HepG2 (cell line): ENCODE data around the gene ZNF217. TPM values are rescaled to one million over a fixed set of nuclear protein-coding genes. Genes with fewer than 3 reads are reported as not detected.
A peak's percentile ranks its signal among the peaks of the same experiment; 100 is the strongest.

ENCODE experiments used
- CREM ChIP-seq, 2 experiments: sonication (generic) in 1 of 2; formaldehyde crosslinking in 1 of 2; IDR thresholded peaks; 2 replicates each; pipeline versions ENCODE4 v1.4.0 to v1.6.1; 2016 to 2020; ENCODE audit warnings: antibody characterized with exemption in 1 of 2, mild to moderate bottlenecking in 1 of 2, missing genetic modification reagents in 1 of 2
- HNF1A ChIP-seq, 2 experiments: sonication (generic) in 1 of 2; formaldehyde crosslinking in 1 of 2; IDR thresholded peaks; 2 replicates each; pipeline versions ENCODE4 v1.4.0 to v1.6.1; 2016 to 2020; ENCODE audit warnings: borderline replicate concordance in 1 of 2, low read depth in 1 of 2, mild to moderate bottlenecking in 1 of 2, missing genetic modification reagents in 1 of 2
- JUN ChIP-seq: sonication (generic); formaldehyde crosslinking; IDR thresholded peaks from 2 replicates; pipeline ENCODE4 v1.4.0; 2020; ENCODE audit warnings: mild to moderate bottlenecking, missing genetic modification reagents
- KDM6A ChIP-seq: IDR thresholded peaks from 2 replicates; pipeline ENCODE4 v1.6.1; 2016; ENCODE audit warnings: low read depth
- MAFK ChIP-seq, 2 experiments: IDR thresholded peaks in 1 of 2; conservative IDR thresholded peaks in 1 of 2; 2 replicates each; pipeline ENCODE4 v1.6.1; 2011; ENCODE audit warnings: improper control_type of control experiment in 2 of 2, low read length in 2 of 2
- MEIS2 ChIP-seq: sonication (generic); formaldehyde crosslinking; IDR thresholded peaks from 2 replicates; pipeline ENCODE4 v1.9.0; 2021; ENCODE audit warnings: mild to moderate bottlenecking, missing genetic modification reagents
- NFE2 ChIP-seq: sonication (generic); formaldehyde crosslinking; IDR thresholded peaks from 2 replicates; pipeline ENCODE4 v1.4.0; 2020; ENCODE audit warnings: missing genetic modification reagents
- POGK ChIP-seq: sonication (generic); formaldehyde crosslinking; conservative IDR thresholded peaks from 2 replicates; pipeline ENCODE4 v1.8.0; 2022; ENCODE audit warnings: mild to moderate bottlenecking, moderate library complexity, missing genetic modification reagents
- RFX1 ChIP-seq: fragments of 450-650 bp; IDR thresholded peaks from 2 replicates; pipeline ENCODE4 v1.6.1; 2017
- SKI ChIP-seq: fragments of 450-650 bp; IDR thresholded peaks from one replicate; pipeline ENCODE4 v1.6.1; 2018; ENCODE audit warnings: mild to moderate bottlenecking; ENCODE audit not compliant: partially characterized antibody
- ZBTB1 ChIP-seq: sonication (generic); formaldehyde crosslinking; IDR thresholded peaks from 2 replicates; pipeline ENCODE4 v1.4.0; 2020; ENCODE audit warnings: missing genetic modification reagents, borderline replicate concordance
- ZFP1 ChIP-seq: IDR thresholded peaks from 2 replicates; pipeline ENCODE4 v1.6.1; 2016
- ZFP36L2 ChIP-seq: sonication (generic); formaldehyde crosslinking; IDR thresholded peaks from 2 replicates; pipeline ENCODE4 v1.4.0; 2020; ENCODE audit warnings: missing genetic modification reagents
- ZNF234 ChIP-seq: sonication (generic); formaldehyde crosslinking; conservative IDR thresholded peaks from 2 replicates; pipeline ENCODE4 v1.5.1; 2020; ENCODE audit warnings: mild to moderate bottlenecking, missing genetic modification reagents
- ZNF34 ChIP-seq: sonication (generic); formaldehyde crosslinking; IDR thresholded peaks from 2 replicates; pipeline ENCODE4 v1.4.0; 2020; ENCODE audit warnings: mild to moderate bottlenecking, missing genetic modification reagents, borderline replicate concordance
- ZNF614 ChIP-seq: IDR thresholded peaks from 2 replicates; pipeline ENCODE4 v1.6.1; 2018; ENCODE audit warnings: missing biosample characterization, missing genetic modification reagents, inconsistent platforms, borderline replicate concordance
- ZNF724P ChIP-seq: sonication (generic); formaldehyde crosslinking; IDR thresholded peaks from 2 replicates; pipeline ENCODE4 v1.8.0; 2022; ENCODE audit warnings: missing genetic modification reagents, borderline replicate concordance
- polyA plus RNA-seq, 8 experiments: library from polyadenylated mRNA; depleted of rRNA in 3 of 8; stranded (reverse) in 7 of 8; unstranded in 1 of 8; fragments of >200 nt; fragmentation: Illumina TruSeq in 4 of 8; extraction: Trizol in 4 of 8; gene quantifications; 2 replicates each; pipeline versions ENCODE4 v1.2.1 to v1.2.3, GENCODE V29; 2011 to 2016; ENCODE audit warnings: low read depth in 4 of 8, missing spikeins in 1 of 8, mixed read lengths in 1 of 8; ENCODE audit not compliant: insufficient read depth in 1 of 8
- total RNA-seq, 5 experiments: library from RNA; depleted of rRNA; stranded (reverse); fragments of >200 nt; fragmentation: Illumina TruSeq; extraction: Trizol; gene quantifications; 2 replicates each; pipeline ENCODE4 v1.2.3, GENCODE V29; 2016; ENCODE audit warnings: low read depth in 1 of 5
- TF ChIP-seq, protein P1 (sequence below): sonication (generic); formaldehyde crosslinking; IDR thresholded peaks from 2 replicates; pipeline ENCODE4 v1.4.0; 2020; ENCODE audit warnings: missing genetic modification reagents, mild to moderate bottlenecking, borderline replicate concordance

The ZNF217 gene
- total and polyA plus RNA-seq, 2 of the 13 experiments (the other 11 are each of a cell fraction or from before 2014, with no cell fraction given): 22.3 to 29.8 TPM

- TF ChIP-seq HNF1A (IDR thresholded peaks at IDR 0.05; ENCODE audit: low read depth): no peak
- TF ChIP-seq HNF1A (CRISPR knock-in tag; IDR thresholded peaks at IDR 0.05; ENCODE audit: borderline replicate concordance): peak; percentile 72; the same call in 1 of the 2 replicates
- TF ChIP-seq SKI: no peak
- TF ChIP-seq, protein P1, sequence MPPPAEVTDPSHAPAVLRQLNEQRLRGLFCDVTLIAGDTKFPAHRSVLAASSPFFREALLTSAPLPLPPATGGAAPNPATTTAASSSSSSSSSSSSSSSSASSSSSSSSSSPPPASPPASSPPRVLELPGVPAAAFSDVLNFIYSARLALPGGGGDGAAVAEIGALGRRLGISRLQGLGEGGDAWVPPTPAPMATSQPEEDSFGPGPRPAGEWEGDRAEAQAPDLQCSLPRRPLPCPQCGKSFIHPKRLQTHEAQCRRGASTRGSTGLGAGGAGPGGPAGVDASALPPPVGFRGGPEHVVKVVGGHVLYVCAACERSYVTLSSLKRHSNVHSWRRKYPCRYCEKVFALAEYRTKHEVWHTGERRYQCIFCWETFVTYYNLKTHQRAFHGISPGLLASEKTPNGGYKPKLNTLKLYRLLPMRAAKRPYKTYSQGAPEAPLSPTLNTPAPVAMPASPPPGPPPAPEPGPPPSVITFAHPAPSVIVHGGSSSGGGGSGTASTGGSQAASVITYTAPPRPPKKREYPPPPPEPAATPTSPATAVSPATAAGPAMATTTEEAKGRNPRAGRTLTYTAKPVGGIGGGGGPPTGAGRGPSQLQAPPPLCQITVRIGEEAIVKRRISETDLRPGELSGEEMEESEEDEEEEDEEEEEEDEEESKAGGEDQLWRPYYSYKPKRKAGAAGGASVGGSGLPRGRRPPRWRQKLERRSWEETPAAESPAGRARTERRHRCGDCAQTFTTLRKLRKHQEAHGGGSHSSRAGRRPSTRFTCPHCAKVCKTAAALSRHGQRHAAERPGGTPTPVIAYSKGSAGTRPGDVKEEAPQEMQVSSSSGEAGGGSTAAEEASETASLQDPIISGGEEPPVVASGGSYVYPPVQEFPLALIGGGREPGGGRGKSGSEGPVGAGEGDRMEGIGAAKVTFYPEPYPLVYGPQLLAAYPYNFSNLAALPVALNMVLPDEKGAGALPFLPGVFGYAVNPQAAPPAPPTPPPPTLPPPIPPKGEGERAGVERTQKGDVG (CRISPR knock-in tag): no peak
- TF ChIP-seq ZNF34 (CRISPR knock-in tag): no peak
- no peak for TF ChIP-seq JUN (CRISPR knock-in tag)
- TF ChIP-seq ZFP1 (CRISPR knock-in tag): peak; percentile 74; the same call in 1 of the 2 replicates
- peak; percentile 12; the same call in 1 of the 2 replicates for TF ChIP-seq ZNF724P
- no peak for TF ChIP-seq NFE2 (CRISPR knock-in tag)
- TF ChIP-seq POGK (CRISPR knock-in tag): peak; percentile 74; the same call in 1 of the 2 replicates
- TF ChIP-seq KDM6A (CRISPR knock-in tag): no peak
- TF ChIP-seq CREM (IDR thresholded peaks at IDR 0.05): peak; percentile 38; the same call in 1 of the 2 replicates
- no peak for TF ChIP-seq CREM (CRISPR knock-in tag; IDR thresholded peaks at IDR 0.05)
- no peak; the same call in 1 of the 2 replicates for TF ChIP-seq ZNF614 (CRISPR knock-in tag)
- no peak for TF ChIP-seq ZBTB1 (CRISPR knock-in tag)
- no peak for TF ChIP-seq RFX1
- TF ChIP-seq MEIS2 (CRISPR knock-in tag): peak; percentile 62
- TF ChIP-seq ZFP36L2 (CRISPR knock-in tag): 0 out of 2 replicates have a peak, but pooled peaks have one; percentile 28
- TF ChIP-seq ZNF234 (CRISPR knock-in tag): peak; percentile 78; the same call in 1 of the 2 replicates
- TF ChIP-seq MAFK (conservative IDR thresholded peaks at IDR 0.05 in 1 of 2, IDR thresholded peaks at IDR 0.05 in 1 of 2; ENCODE audit: low read length in 2 of 2): no peak
Observed at GRCh38 chr20:53594068-53595017, 704 bp upstream of the ZNF217 start (continued).
